ENCODE results near the gene KATNB1.

GRCh38 chr16:57711993-57712392 is 23.6 kb upstream of the KATNB1 start:
- no peak for TF ChIP-seq POLR2A (IDR thresholded peaks at IDR 0.05; ENCODE audit: low read depth, low read length)
- no peak for TF ChIP-seq TAF1 (IDR thresholded peaks at IDR 0.05; ENCODE audit: low read depth, low read length)
- no peak for TF ChIP-seq POLR2AphosphoS5 (IDR thresholded peaks at IDR 0.05; ENCODE audit: low read depth, low read length)

All from GM12891 (cell line).